Gastrocnemius medialis (tissue), 4 donors: ENCODE results near the gene HAPLN2. TPM values are rescaled to one million over a fixed set of nuclear protein-coding genes. Genes with fewer than 3 reads are reported as not detected.

Experiments used
- ATAC-seq, 2 donors: fragments of 150-250 bp; one replicate each; pipeline ENCODE4 v1.9.1; 2016
- DNase-seq, 2 donors: peaks; one replicate each; pipeline ENCODE4 v3.0.0-alpha.2; 2019
- H3K27ac ChIP-seq, 4 donors: fragments of 200-600 bp; sonication (generic); 1 replicate in 1 of 4; 2 replicates in 3 of 4; pipeline ENCODE4 v1.5.1; 2016 to 2018; ENCODE audit warnings: mild to moderate bottlenecking in 2 of 4, moderate library complexity in 1 of 4
- H3K27me3 ChIP-seq, 3 donors: fragments of 200-600 bp; sonication (generic) in 2 of 3; 1 replicate in 1 of 3; 2 replicates in 2 of 3; pipeline versions ENCODE4 v1.5.1 to v1.6.0; 2016 to 2019; ENCODE audit warnings: mild to moderate bottlenecking in 1 of 3, moderate library complexity in 1 of 3
- H3K36me3 ChIP-seq, 2 donors: fragments of 200-600 bp; sonication (generic) in 1 of 2; one replicate each; pipeline ENCODE4 v1.5.1; 2017 to 2018
- H3K4me1 ChIP-seq, 2 donors: fragments of 200-600 bp; sonication (generic) in 1 of 2; one replicate each; pipeline ENCODE4 v1.5.1; 2016 to 2017; ENCODE audit warnings: mild to moderate bottlenecking in 2 of 2
- H3K4me3 ChIP-seq, 4 donors: fragments of 200-600 bp; sonication (generic) in 3 of 4; 1 replicate in 1 of 4; 2 replicates in 3 of 4; pipeline ENCODE4 v1.5.1; 2016 to 2019; ENCODE audit warnings: mild to moderate bottlenecking in 2 of 4
- H3K9me3 ChIP-seq, 3 donors: fragments of 200-600 bp; sonication (generic) in 2 of 3; 1 replicate in 1 of 3; 2 replicates in 2 of 3; pipeline ENCODE4 v1.5.1; 2016 to 2019
- POLR2A ChIP-seq, 2 donors: fragments of 450-650 bp; IDR thresholded peaks; one replicate each; pipeline ENCODE4 v1.6.1; 2017; ENCODE audit warnings: antibody characterized with exemption in 2 of 2, mild to moderate bottlenecking in 2 of 2, moderate library complexity in 2 of 2
- in situ Hi-C, 4 donors: fragments of 200-750 bp; cut with MboI; loops; one replicate each; pipeline versions ENCODE4 v1.15.0 to v1.8.0; 2017; ENCODE audit warnings: low sequenced_read_pairs in 4 of 4
- intact Hi-C: fragments of 100-400 bp; cut with DNase I; formaldehyde crosslinking; loops from one replicate; pipeline ENCODE4 v1.15.1; 2023; ENCODE audit warnings: low total_unique reads
- total RNA-seq, 4 donors: library from RNA; depleted of rRNA; stranded (reverse); fragments of >200 nt; gene quantifications; one replicate each; pipeline versions ENCODE4 v1.1.0 to v1.2.3, GENCODE V29; 2016
- TF ChIP-seq, protein P1 (sequence below), 5 experiments: fragments of 450-650 bp in 3 of 5; fragments of 200-600 bp in 2 of 5; sonication (generic) in 2 of 5; IDR thresholded peaks in 4 of 5; conservative IDR thresholded peaks in 1 of 5; 1 replicate in 4 of 5; 2 replicates in 1 of 5; pipeline ENCODE4 v1.5.1; 2016 to 2019; ENCODE audit warnings: antibody characterized with exemption in 5 of 5, mild to moderate bottlenecking in 3 of 5, moderate library complexity in 3 of 5

HAPLN2 gene
- total RNA-seq, 4 donors from 2014 or later = 0.53 to 6.0 (median 3.0) TPM

DNA sequence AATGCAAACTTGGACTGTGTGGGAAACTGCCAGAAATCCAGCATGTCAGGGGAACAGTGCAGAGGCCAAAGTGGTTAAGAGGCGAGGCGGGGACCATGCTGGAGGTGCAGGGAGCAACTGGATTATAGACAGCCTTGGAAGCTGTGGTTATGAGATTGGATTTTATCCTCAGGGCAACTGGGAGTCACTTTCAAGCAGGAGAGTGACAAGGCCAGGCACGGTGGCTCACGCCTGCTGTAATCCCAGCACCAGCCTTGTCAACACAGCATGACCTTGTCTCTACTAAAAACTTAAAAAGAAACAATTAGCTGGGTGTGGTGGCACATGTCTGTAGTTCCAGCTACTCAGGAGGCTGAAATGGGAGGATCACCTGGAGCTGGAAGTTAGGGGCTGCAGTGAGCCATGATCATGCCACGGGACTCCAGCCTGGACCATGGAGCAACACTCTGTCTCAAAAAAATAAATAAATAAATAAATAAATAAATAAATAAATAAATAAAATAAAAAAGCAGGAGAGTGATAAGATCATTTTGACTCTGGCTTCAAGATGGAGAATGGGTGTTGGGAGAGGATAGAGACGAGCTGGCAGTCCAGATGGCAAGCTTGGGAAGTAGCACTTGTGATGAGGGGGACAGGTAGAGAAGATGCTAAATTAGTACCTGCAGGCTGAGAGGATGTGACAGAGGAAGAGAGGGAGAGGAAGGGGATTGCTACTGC, 3.5 kb downstream of the HAPLN2 start:
- DNase-seq = no peak
- in situ Hi-C loops = no loop called here

DNA sequence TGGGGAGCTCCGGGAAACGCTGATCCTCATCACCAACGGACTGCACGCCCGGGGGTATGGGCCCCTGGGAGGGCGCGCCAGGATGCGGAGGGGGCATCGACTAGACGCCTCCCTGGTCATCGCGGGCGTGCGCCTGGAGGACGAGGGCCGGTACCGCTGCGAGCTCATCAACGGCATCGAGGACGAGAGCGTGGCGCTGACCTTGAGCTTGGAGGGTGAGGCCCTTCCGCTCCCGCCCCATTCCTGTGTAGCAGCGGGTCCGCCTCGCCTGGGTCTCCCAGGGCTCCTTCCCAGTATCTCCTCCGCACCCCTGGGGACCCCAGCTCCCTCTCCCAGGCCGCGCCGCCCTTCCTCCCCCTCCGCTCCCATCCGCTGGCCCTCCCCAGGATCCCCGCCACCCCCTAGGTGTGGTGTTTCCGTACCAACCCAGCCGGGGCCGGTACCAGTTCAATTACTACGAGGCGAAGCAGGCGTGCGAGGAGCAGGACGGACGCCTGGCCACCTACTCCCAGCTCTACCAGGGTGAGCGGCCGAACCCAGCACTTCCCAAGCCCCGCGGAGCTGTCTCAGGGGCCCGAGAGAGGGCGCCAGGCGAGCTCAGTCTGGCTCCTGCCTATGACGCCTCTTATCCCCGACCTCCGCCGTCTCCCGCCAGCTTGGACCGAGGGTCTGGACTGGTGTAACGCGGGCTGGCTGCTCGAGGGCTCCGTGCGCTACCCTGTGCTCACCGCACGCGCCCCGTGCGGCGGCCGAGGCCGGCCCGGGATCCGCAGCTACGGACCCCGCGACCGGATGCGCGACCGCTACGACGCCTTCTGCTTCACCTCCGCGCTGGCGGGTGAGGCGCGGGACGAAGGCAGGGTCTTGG, 5.0 kb downstream of the HAPLN2 start:
- H3K9me3 ChIP-seq = no peaks in the 10 kb centered on the region
- intact Hi-C loops = loop anchor here (5.0 kb wide), 1 partner anchor 42 kb away; no protein-coding TSS in a partner anchor
- peaks cover 11 to 18% of the 10 kb centered on the region in 2 donors for H3K4me1 ChIP-seq
- H3K4me3 ChIP-seq = peak overlapping the region; percentile 45 to 56 (median 53)
- peaks cover 30 to 38% (median 36%) of the 10 kb centered on the region in 3 donors for H3K27me3 ChIP-seq
- no peaks in the 10 kb centered on the region for H3K36me3 ChIP-seq
- TF ChIP-seq POLR2A (IDR thresholded peaks at IDR 0.05) = no peak
- TF ChIP-seq, protein P1, sequence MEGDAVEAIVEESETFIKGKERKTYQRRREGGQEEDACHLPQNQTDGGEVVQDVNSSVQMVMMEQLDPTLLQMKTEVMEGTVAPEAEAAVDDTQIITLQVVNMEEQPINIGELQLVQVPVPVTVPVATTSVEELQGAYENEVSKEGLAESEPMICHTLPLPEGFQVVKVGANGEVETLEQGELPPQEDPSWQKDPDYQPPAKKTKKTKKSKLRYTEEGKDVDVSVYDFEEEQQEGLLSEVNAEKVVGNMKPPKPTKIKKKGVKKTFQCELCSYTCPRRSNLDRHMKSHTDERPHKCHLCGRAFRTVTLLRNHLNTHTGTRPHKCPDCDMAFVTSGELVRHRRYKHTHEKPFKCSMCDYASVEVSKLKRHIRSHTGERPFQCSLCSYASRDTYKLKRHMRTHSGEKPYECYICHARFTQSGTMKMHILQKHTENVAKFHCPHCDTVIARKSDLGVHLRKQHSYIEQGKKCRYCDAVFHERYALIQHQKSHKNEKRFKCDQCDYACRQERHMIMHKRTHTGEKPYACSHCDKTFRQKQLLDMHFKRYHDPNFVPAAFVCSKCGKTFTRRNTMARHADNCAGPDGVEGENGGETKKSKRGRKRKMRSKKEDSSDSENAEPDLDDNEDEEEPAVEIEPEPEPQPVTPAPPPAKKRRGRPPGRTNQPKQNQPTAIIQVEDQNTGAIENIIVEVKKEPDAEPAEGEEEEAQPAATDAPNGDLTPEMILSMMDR (IDR thresholded peaks at IDR 0.05 in 4 of 5, conservative IDR thresholded peaks at IDR 0.05 in 1 of 5) = peak in 3 of 5 experiments; percentile 9 to 41 (median 25)
- H3K27ac ChIP-seq = peak overlapping the region; percentile 55 to 71 (median 63)
- peak; percentile 11 to 28 for ATAC-seq
- no peak for DNase-seq
- in situ Hi-C loops = no loop called here

More for the DNA sequence above, 3.5 kb downstream of the HAPLN2 start:
- ATAC-seq = no peak
- peaks cover 36 to 41% (median 40%) of the 10 kb centered on the region in 3 donors for H3K27me3 ChIP-seq
- H3K36me3 ChIP-seq = no peaks in the 10 kb centered on the region
- H3K4me3 ChIP-seq = no peak overlapping the region
- no peak for TF ChIP-seq POLR2A (IDR thresholded peaks at IDR 0.05)
- TF ChIP-seq, protein P1 (IDR thresholded peaks at IDR 0.05 in 4 of 5, conservative IDR thresholded peaks at IDR 0.05 in 1 of 5) = no peak
- H3K9me3 ChIP-seq = no peaks in the 10 kb centered on the region
- H3K27ac ChIP-seq = no peak overlapping the region
- intact Hi-C loops = loop anchor here (5.0 kb wide), 1 partner anchor 40 kb away; no protein-coding TSS in a partner anchor
- peaks cover 11 to 18% of the 10 kb centered on the region in 2 donors for H3K4me1 ChIP-seq

DNA sequence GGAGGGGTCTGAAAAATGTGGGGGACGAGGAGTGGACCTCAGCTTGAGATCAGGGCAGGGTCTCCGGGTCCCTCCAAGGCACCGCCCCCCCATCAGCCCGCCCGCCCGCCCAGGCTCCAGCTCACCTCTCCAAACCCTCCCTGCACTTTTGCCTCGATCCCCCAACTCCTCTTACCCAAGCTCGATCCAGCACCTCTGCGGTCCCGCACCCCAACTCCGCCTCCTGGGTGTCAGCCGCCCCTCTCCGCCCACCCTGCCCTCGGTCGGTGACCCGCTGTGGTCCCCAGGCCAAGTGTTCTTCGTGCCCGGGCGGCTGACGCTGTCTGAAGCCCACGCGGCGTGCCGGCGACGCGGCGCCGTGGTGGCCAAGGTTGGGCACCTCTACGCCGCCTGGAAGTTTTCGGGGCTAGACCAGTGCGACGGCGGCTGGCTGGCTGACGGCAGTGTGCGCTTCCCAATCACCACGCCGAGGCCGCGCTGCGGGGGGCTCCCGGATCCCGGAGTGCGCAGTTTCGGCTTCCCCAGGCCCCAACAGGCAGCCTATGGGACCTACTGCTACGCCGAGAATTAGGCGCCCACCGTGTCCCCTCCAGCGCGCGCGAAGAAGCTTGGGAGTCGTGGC, 5.7 kb downstream of the HAPLN2 start:
- in situ Hi-C loops (no loop called here), intact Hi-C loops (loop anchor here (5.0 kb wide), 1 partner anchor 43 kb away; no protein-coding TSS in a partner anchor)
- DNase-seq = no peak
- no peak for ATAC-seq
- Histone ChIP-seq H3K4me1 (peaks cover 11 to 18% of the 10 kb centered on the region in 2 donors), H3K27me3 (peaks cover 28 to 38% (median 30%) of the 10 kb centered on the region in 3 donors), H3K27ac (peak overlapping the region; percentile 55 to 71 (median 63)), H3K4me3 (peak overlapping the region; percentile 45 to 56 (median 53)), H3K36me3 (no peaks in the 10 kb centered on the region), H3K9me3 (no peaks in the 10 kb centered on the region)
- TF ChIP-seq POLR2A (IDR thresholded peaks at IDR 0.05) = no peak
- TF ChIP-seq, protein P1 (IDR thresholded peaks at IDR 0.05 in 4 of 5, conservative IDR thresholded peaks at IDR 0.05 in 1 of 5) = no peak

DNA sequence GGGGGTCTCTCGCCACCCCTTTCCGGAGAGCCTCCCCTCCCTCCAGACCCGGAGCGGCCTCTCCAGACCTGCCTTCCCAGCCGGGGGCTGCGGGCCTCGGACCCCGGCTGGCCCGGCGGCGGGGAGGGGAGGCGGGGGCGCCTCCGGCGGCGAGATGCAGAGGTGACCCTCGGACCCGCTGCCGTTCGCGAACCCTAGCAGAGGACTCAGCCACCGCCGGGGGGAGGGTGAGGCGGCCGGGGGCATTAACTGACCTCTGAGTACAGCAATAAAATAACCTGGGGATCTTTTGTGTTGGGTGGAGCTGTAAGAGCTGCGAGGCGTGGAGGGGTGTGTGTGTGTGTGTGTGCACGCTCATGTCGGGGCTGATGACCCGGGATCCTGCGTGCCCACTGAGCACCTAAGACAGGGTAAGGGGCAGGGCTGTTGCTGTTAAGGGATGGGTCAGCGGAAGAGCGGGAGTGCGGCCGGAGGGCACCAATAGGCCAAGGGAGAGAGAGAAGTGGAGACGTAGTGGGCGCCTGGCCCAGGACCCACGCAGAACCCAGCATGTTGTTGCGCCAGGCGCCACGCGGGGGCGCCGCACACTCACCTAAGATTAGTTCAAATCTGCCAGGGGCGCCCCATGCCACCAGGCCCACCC, 6.3 kb downstream of the HAPLN2 start:
- H3K27me3 ChIP-seq = peaks cover 28 to 32% (median 30%) of the 10 kb centered on the region in 3 donors
- intact Hi-C loops (loop anchor here (1.0 kb wide), 1 partner anchor 32 kb away; no protein-coding TSS in a partner anchor), in situ Hi-C loops (no loop called here)
- H3K4me3 ChIP-seq = peak overlapping the region; percentile 45 to 56 (median 53)
- H3K27ac ChIP-seq = peak overlapping the region; percentile 55 to 71 (median 63)
- H3K9me3 ChIP-seq = no peaks in the 10 kb centered on the region
- TF ChIP-seq, protein P1 (IDR thresholded peaks at IDR 0.05 in 4 of 5, conservative IDR thresholded peaks at IDR 0.05 in 1 of 5) = peak; percentile 77 to 93 (median 84)
- no peak for TF ChIP-seq POLR2A (IDR thresholded peaks at IDR 0.05)
- ATAC-seq = peak; percentile 40 to 45
- H3K36me3 ChIP-seq = no peaks in the 10 kb centered on the region
- DNase-seq = peak in 1 of 2 donors; percentile 25
- peaks cover 11 to 18% of the 10 kb centered on the region in 2 donors for H3K4me1 ChIP-seq
